ENCODE data around the gene PTPRD.

Gene PTPRD

GRCh38 chr9:9614607-9615006 lies 998.2 kb downstream of the PTPRD start:
- TF ChIP-seq CTCF (IDR thresholded peaks at IDR 0.05; ENCODE audit: insufficient read depth, low read length, missing control alignments), result no peak
- CTCF ChIA-PET, result no interaction called here
- no peak overlapping the region for H3K4me3 ChIP-seq (ENCODE audit: low read depth, low read length)
- POLR2A ChIA-PET, result no interaction called here
- no peak for DNase-seq (ENCODE audit: low read depth, low spot score)

DNA sequence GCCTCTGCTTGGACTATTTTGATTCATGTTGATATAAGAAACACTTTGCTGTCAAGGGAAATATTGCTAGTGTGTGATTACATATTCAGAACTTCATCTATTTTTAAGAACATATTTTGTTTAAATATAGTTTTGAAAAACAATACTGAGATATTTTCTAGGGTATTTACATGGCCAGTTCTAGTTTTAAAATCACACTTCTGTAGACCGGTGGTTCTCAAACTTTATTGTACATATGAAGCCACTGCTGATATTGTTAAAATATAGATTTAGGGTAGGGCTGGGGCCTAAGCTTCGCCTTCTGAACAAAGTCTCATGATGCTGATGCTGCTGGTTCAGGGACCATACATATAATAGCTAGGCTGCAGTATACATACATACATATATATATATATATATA lies 1000.0 kb downstream of the PTPRD start:
- CTCF ChIA-PET, result no interaction called here

DNA sequence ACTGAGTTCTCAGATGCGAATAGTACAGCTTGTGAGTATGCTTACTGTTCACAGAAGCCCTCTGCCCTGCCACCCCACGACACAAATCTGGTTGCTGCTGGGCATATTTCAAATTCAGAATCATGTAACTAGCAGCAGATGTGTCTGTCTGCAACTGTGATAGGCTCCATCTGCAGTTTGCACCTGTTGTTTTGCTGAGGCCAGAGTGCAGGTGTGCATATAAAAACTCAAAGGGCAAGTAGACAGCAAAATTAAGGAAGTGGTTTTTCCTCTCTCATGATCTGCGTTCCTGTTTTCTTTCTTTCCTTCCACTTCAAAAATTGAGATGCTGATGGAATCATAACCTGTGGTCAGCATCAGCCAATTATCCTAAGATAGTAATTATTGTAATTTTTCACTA lies 1000.5 kb downstream of the PTPRD start:
- no peak for TF ChIP-seq CTCF (IDR thresholded peaks at IDR 0.05; ENCODE audit: insufficient read depth, low read length, missing control alignments)
- no peak overlapping the region for H3K4me3 ChIP-seq (ENCODE audit: low read depth, low read length)
- ChIA-PET CTCF (no interaction called here), POLR2A (no interaction called here)
- DNase-seq (ENCODE audit: low read depth, low spot score), result no peak

More for the DNA sequence above, 1000.0 kb downstream of the PTPRD start:
- H3K4me3 ChIP-seq (ENCODE audit: low read depth, low read length), result no peak overlapping the region
- POLR2A ChIA-PET, result no interaction called here
- TF ChIP-seq CTCF (IDR thresholded peaks at IDR 0.05; ENCODE audit: insufficient read depth, low read length, missing control alignments), result no peak
- DNase-seq (ENCODE audit: low read depth, low spot score), result no peak

- ChIA-PET POLR2A (no interaction called here), CTCF (no interaction called here)
- no peak for DNase-seq (ENCODE audit: low read depth, low spot score)
- TF ChIP-seq CTCF (IDR thresholded peaks at IDR 0.05; ENCODE audit: insufficient read depth, low read length, missing control alignments), result no peak
- no peak overlapping the region for H3K4me3 ChIP-seq (ENCODE audit: low read depth, low read length)
These were observed 1007.1 kb downstream of the PTPRD start for GRCh38 chr9:9605681-9606080.

- DNase-seq (ENCODE audit: low read depth, low spot score), result no peak
- ChIA-PET CTCF (no interaction called here), POLR2A (no interaction called here)
- no peak overlapping the region for H3K4me3 ChIP-seq (ENCODE audit: low read depth, low read length)
- no peak for TF ChIP-seq CTCF (IDR thresholded peaks at IDR 0.05; ENCODE audit: insufficient read depth, low read length, missing control alignments)
These were observed 1009.5 kb downstream of the PTPRD start for GRCh38 chr9:9603345-9603744.

GRCh38 chr9:9598723-9599122 lies 1014.1 kb downstream of the PTPRD start:
- DNase-seq (ENCODE audit: low read depth, low spot score), result no peak
- H3K4me3 ChIP-seq (ENCODE audit: low read depth, low read length), result no peak overlapping the region
- TF ChIP-seq CTCF (IDR thresholded peaks at IDR 0.05; ENCODE audit: insufficient read depth, low read length, missing control alignments), result no peak
- ChIA-PET CTCF (no interaction called here), POLR2A (no interaction called here)

All from AG04449 (cell line).